ENCODE measurements around the gene ZNF28. TPM values are rescaled to one million over a fixed set of nuclear protein-coding genes. Genes with fewer than 3 reads are reported as not detected.
"Not testable (repeated sequence)": the region's sequence is repeated elsewhere in the genome, so short reads cannot be mapped to it uniquely, and the experiment has no call there.

The ZNF28 gene
- total RNA-seq, 1 donor: 10.5 TPM

- not testable (repeated sequence) for DNase-seq (ENCODE audit: low read depth in 2 of 3, low spot score in 2 of 3)
These were observed 38.6 kb downstream of the ZNF28 start for GRCh38 chr19:52782864-52783263.

GRCh38 chr19:52778811-52779210 is 42.6 kb downstream of the ZNF28 start:
- DNase-seq (ENCODE audit: low read depth in 2 of 3, low spot score in 2 of 3): peak in 2 of 3 donors; percentile 26 to 39

- not testable (repeated sequence) for DNase-seq (ENCODE audit: low read depth in 2 of 3, low spot score in 2 of 3)
These were observed 65.0 kb downstream of the ZNF28 start for GRCh38 chr19:52756447-52756846.

DNA sequence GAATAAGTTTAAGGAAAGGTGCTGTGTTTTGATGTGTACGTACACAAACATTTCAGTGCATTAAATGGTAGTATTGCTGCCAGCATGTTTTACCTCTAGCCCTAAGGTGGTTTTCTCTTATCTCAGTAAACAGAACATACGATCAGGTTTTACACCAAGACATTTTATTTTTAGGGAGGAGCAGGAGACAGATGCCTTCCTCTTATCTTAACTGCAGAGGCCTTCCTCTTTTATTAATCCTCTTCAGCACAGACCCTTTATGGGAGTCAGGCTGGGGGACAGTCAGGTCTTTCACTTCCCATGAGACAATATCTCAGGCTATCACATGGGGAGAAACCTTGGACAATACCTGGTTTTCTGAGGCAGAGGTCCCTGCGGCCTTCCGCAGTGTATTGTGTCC is 71.7 kb downstream of the ZNF28 start:
- DNase-seq (ENCODE audit: low read depth in 2 of 3, low spot score in 2 of 3): peak in 2 of 3 donors; percentile 15 to 41

- DNase-seq (ENCODE audit: low read depth in 2 of 3, low spot score in 2 of 3): peak in 2 of 3 donors; percentile 43 to 71
These were observed 73.0 kb downstream of the ZNF28 start for GRCh38 chr19:52748336-52748950.

Other genes starting within 250 kb of the ZNF28 start
- 28.8 TPM for gene ZNF83, start 183.3 kb downstream of the ZNF28 start, total RNA-seq
- 11.6 TPM for gene ZNF611, start 86.6 kb downstream of the ZNF28 start, total RNA-seq
- 7.0 TPM for gene ZNF600, start 34.8 kb downstream of the ZNF28 start, total RNA-seq
- gene ZNF468, start 36.0 kb upstream of the ZNF28 start, total RNA-seq: 16.4 TPM
- gene ZNF320, start 76.0 kb upstream of the ZNF28 start, total RNA-seq: 9.4 TPM
- gene ZNF888, start 101.8 kb upstream of the ZNF28 start, total RNA-seq: 7.0 TPM
- gene ZNF816, start 141.2 kb upstream of the ZNF28 start, total RNA-seq: 9.2 TPM
- gene ERVV-1, start 192.3 kb upstream of the ZNF28 start, total RNA-seq: under 0.01 TPM
- gene ERVV-2, start 223.1 kb upstream of the ZNF28 start, total RNA-seq: not detected